Measurements from ENCODE around the gene HDDC3. TPM values are rescaled to one million over a fixed set of nuclear protein-coding genes. Genes with fewer than 3 reads are reported as not detected.
"Not testable (repeated sequence)": the region's sequence is repeated elsewhere in the genome, so short reads cannot be mapped to it uniquely, and the experiment has no call there.

Gene HDDC3
- total RNA-seq, 1 donor from 2014 or later = 12.7 TPM

DNA sequence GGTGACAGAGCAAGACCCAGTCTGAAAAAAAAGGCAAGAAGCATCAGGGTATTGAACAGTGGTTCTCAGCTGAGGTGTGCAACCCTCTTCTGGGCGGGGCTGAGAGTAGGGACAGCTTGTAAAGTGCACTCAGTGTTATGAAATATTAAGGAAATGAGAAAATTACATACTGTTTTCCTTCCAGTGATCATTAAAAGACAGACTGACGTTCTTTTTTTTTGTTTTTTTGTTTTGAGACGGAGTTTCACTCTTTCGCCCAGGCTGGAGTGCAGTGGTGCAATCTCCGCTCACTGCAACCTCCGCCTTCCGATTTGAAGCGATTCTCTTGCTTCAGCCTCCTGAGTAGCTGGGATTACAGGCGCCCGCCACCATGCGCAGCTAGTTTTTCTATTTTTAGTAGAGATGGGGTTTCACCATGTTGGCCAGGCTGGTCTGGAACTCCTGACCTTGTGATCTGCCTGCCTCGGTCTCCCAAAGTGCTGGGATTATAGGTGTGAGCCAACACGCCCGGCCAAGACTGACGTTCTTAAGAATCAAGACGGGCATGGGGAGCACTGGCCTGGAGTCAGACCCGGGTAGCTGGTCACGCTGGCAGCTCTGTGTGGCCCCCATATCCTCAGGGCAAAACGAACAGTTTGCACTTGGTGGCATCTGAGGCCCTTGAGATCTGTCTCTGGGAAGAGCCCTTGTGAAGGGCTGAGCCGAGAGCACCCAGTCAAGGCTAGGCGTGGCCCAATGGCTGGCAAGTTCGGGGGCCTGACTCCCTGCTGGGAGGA, 17.9 kb downstream of the HDDC3 start:
- intact Hi-C loops (cut with DNase I) = no loop called here

DNA sequence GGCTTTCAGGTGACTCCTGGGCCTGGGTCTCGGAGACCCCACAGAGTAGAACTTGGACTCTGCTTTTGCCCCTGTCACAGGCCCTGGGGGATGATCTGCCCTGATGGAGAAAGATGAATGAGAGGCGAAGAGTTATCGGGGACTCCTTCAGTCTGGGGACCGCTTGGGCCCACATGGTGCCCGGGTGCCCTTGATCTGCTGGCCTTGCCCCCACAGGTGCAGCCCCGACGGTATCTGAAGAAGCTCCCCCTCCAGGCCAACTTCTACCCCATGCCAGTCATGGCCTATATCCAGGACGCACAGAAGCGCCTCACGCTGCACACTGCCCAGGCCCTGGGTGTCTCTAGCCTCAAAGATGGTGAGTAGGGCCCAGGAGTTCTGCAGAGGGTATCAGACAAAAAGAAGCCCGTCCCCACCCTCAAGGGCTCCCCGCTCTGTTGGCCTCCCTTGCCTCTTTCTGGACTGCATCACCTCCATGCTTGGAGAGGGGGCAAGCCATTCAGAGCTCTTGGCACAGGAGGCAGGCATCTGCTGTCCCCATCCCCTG, 18.9 kb downstream of the HDDC3 start:
- intact Hi-C loops (cut with DNase I) = no loop called here

More for the DNA sequence above, 17.9 kb downstream of the HDDC3 start:
- no peak for ATAC-seq
- no peak for DNase-seq (ENCODE audit: low spot score)

DNA sequence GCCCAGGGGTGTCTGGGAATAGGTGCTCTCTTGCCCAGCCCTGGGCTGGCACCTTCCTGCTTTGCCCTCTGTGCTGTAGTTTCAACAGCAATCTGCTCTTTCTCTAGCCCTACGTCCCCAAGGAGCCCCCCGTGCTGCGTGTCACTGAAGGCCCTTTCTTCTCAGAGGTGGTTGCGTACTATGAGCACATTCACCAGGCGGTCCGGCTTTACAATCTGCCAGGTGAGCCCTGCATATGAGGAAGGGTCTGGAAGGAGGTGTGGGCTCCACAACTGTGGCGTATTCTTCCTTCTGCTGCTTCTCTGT, 19.6 kb downstream of the HDDC3 start:
- ATAC-seq (no peak), DNase-seq (ENCODE audit: low spot score) (no peak)
- intact Hi-C loops (cut with DNase I) = no loop called here

More for the DNA sequence above, 18.9 kb downstream of the HDDC3 start:
- ATAC-seq = no peak
- DNase-seq (ENCODE audit: low spot score) = no peak

DNA sequence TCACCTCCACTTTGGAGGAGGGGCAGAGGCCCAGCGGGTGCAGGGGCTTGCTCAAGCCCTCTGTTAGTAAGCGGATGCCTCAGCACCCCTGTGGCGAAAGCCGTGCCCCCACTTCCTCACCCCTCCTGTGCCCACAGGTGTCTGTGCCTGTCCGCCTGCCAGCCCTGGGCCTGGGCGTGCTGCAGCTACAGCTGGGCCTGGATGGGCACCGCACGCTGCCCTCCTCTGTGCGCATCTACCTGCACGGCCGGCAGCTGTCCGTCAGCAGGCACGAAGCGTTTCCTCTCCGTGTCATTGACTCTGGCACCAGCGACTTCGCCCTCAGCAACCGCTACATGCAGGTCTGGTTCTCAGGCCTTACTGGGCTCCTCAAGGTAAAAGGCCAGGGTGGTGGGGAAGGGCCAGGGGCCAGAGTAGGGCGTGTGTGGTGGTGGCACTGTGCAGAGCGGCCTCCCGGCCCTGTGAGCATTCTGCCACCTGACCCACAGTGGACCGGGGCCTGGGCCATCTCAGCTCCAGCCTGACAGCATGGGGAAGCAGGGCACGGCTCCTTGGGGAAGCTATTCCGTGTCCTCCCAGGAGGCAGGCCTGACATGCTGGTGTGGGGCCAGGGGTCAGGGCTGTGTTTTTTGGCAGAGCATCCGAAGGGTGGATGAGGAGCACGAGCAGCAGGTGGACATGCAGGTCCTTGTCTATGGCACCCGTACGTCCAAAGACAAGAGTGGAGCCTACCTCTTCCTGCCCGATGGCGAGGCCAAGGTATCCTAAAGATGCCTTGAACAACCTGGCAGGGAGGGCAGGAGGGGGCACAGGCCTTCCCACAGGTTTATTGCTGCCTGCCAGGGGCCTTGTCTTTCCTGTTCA, 20.2 kb downstream of the HDDC3 start:
- DNase-seq (ENCODE audit: low spot score) (peak; percentile 50), ATAC-seq (no peak)
- intact Hi-C loops (cut with DNase I) = no loop called here

DNA sequence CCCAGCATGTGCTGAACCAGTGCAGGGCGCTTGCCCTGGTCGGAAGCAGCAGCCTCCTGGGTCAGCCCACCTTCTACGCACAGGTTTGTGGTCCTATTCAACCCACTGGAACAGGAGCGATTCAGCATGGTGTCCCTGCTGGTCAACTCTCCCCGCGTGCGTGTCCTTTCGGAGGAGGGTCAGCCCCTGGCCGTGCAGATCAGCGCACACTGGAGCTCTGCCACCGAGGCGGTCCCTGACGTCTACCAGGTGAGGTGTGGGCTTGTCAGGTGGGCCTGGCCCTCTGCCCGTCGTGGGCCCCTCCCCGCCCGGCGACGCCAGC, 21.1 kb downstream of the HDDC3 start:
- no peak for ATAC-seq
- peak; percentile 60 for DNase-seq (ENCODE audit: low spot score)
- intact Hi-C loops (cut with DNase I) = no loop called here

DNA sequence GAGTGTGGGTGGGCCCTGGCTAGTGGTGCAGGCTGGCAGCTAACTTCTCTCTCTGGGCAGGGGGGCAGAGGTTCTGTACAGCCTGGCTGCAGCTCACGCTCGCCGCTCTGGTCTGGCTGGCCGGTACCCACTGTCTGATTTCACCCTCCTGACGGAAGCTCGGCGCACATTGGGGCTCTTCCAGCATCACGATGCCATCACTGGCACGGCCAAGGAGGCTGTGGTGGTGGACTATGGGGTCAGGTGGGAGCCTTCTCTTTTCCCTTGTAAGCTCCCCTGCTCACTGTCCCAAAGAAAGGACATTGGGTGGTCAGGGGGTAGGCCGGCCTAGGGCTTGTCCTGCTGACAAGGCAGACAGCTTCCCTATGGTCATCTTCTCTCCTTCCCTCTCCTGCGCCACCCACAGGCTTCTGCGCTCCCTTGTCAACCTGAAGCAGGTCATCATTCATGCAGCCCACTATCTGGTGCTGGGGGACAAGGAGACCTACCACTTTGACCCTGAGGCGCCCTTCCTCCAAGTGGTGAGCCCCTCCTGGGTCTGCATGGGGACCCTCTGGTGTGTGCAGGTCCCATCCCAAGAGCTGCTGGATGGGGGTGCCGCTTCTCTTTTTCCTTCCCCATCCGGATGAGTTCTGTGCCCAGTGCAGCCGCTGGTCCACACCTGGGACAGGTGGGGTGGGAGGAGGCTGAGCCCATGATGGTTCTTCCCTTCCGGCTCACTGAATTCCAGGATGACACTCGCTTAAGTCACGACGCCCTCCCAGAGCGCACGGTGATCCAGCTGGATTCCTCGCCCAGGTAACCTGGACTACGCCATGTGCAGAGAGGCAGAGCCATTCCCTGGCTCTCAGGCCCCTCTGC, 21.7 kb downstream of the HDDC3 start:
- no peak for ATAC-seq
- intact Hi-C loops (cut with DNase I) = no loop called here
- peak; percentile 50 for DNase-seq (ENCODE audit: low spot score)

DNA sequence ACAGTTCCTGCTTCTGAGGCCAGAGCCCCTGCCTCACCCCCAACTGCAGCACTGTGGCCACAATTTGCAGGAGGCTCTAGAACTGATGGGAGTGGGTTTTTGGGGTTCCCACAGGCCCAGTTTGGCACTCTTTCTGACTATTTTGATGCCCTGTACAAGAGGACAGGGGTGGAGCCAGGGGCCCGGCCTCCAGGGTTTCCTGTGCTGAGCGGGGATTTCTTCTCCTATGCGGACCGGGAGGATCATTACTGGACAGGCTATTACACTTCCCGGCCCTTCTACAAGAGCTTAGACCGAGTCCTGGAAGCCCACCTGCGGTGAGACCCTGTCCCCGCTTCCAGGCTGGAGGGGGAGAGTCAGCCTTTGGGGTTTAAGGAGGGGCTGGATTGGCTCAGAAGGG, 22.4 kb downstream of the HDDC3 start:
- DNase-seq (ENCODE audit: low spot score) = no peak
- intact Hi-C loops (cut with DNase I) = no loop called here
- ATAC-seq = no peak

DNA sequence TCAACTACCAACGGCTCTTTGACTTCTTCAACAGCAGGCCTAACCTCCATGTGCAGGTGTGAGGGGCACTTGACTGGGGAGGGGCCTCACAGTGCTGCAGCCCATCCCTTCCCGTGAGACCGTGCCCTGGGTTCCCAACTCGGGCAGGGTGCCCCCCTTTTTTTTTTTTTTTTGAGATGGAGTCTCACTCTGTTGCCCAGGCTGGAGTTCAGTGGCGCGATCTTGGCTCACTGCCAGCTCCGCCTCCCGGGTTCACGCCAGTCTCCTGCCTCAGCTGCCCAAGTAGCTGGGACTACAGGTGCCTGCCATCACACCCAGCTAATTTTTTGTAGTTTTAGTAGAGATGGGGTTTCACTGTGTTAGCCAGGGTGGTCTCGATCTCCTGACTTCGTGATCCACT, 22.9 kb downstream of the HDDC3 start:
- peak; percentile 55 for DNase-seq (ENCODE audit: low spot score)
- intact Hi-C loops (cut with DNase I); ATAC-seq: not testable (repeated sequence)

DNA sequence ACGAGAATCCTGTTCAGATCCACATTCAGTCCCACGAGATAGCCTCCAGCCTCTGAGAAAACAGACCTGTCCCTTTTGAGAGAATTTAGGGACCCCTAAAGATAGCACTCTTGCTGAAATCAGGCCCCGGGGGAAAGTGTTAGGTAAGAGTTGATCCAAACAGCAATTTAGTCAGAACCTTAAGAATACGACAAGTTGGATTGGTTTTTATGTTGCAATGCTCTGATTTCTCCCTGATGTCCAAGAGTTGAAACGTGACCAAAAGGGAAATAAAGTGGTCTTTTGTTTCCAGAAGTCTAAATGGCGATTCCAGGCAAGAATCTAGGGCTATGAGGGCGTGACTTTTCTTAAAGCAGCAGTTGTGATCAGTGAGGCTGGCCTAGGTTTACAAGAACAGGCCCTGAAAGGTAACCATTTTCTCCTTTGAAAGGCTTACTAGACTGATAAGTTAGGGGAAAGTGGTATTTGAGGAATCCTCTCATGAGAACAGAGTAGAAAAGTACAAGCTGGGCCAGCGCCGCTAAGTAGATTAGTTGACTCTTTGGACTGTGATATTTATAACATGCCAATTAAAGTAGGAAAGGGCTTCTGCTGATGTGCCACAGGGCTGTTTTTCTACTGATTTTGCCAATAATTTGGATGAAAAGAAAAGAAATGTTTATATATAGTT, 24.4 kb downstream of the HDDC3 start:
- intact Hi-C loops (cut with DNase I) = no loop called here
- ATAC-seq (peak; percentile 74), DNase-seq (ENCODE audit: low spot score) (no peak)

DNA sequence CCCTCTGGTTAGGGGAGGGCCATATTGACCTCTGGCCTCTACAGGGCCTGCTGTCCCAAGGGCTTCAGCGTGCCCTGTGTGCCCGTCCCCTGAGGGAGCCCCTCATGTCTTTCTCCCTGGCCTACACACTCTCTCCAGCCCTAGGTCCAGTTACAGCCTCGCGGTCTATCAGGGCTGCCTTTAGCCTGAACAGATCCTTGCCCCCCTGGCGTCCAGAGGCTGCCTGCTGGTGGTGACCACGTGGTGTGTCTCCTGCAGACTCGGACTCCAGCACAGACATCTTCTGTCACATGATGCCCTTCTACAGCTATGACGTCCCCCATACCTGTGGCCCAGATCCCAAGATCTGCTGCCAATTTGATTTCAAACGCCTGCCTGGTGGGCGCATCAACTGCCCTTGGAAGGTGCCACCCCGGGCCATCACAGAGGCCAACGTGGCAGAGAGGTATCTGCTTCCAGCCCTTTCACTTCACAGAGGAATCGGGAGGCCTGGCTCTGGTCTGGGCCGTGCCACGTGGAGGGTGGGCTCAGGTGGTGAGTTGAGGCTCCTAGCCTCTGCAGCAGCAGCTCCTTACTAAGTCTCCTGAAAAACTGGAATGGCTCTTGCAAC, 25.2 kb downstream of the HDDC3 start:
- intact Hi-C loops (cut with DNase I) = no loop called here
- ATAC-seq (peak; percentile 2), DNase-seq (ENCODE audit: low spot score) (no peak)

DNA sequence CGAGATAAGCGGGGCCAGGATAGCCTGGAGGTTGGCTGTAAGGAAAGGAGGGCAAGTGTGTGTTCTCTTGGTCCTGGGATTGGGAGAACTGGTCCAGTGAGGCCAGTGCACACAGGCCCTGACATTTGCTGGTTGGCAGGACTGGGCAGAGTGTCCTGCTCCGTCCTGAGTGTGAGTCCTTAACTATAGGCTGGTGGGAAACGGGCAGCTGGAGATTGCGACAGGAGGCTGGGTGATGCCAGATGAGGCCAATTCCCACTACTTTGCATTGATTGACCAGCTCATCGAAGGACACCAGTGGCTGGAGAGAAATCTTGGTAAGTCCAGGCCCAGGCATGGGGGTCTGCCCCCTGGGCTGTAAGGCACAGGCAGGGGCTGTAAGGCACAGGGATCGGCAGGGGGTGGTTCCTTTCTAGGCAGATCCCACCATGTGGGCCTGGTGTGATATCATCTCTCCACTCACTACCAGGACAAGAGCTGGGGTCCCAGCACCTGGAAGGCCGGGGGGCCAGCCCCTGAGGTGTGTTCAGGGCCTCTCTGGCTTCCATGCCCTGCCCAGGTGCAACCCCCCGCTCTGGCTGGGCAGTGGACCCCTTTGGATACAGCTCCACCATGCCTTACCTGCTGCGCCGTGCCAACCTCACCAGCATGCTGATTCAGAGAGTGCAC, 26.0 kb downstream of the HDDC3 start:
- no peak for DNase-seq (ENCODE audit: low spot score)
- no peak for ATAC-seq
- intact Hi-C loops (cut with DNase I) = no loop called here

DNA sequence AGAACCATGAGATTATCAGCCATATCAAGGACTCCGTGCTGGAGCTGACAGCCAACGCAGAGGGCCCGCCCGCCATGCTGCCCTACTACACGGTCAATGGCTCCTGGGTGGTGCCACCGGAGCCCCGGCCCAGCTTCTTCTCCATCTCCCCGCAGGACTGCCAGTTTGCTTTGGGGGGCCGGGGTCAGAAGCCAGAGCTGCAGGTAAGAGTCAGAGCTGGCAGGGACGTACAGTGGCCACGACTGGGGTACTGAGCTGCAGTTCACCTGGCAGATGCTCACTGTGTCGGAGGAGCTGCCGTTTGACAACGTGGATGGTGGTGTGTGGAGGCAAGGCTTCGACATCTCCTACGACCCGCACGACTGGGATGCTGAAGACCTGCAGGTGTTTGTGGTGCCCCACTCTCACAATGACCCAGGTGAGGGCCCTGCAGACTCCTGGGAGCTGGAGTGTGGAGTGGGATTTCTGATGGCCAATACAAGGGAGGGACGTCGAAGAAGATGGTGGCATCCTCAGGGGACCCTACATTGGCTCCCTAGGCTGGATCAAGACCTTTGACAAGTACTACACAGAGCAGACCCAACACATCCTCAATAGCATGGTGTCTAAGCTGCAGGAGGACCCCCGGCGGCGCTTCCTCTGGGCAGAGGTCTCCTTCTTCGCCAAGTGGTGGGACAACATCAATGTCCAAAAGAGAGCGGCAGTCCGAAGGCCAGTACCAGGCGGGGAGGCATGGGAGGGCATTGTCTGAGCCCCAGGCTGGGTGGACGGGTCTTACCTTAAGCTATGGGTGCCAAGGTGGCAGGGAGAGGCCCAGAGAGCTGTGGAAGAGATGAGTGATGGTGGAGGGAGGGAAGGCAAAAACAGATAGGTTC, 26.8 kb downstream of the HDDC3 start:
- no peak for ATAC-seq
- DNase-seq (ENCODE audit: low spot score) = no peak
- intact Hi-C loops (cut with DNase I) = no loop called here

DNA sequence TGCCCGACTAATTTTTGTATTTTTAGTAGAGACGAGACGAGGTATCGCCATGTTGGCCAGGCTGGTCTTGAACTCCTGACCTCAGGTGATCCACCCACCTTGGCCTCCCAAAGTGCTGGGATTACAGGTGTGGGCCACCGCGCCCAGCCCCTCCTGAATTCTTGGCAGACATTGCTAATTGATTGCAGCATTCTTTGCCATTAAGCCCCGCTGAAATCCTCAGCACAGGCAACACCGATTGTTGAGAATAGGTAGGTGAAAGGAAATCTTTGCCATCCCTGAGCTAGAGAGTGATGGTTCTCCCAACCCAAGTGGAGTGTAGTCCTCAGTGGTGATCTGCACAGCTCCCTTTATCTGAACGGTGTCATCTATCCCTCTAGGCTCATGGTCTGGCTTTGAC, 27.6 kb downstream of the HDDC3 start:
- no peak for DNase-seq (ENCODE audit: low spot score)
- intact Hi-C loops (cut with DNase I) = no loop called here
- no peak for ATAC-seq

DNA sequence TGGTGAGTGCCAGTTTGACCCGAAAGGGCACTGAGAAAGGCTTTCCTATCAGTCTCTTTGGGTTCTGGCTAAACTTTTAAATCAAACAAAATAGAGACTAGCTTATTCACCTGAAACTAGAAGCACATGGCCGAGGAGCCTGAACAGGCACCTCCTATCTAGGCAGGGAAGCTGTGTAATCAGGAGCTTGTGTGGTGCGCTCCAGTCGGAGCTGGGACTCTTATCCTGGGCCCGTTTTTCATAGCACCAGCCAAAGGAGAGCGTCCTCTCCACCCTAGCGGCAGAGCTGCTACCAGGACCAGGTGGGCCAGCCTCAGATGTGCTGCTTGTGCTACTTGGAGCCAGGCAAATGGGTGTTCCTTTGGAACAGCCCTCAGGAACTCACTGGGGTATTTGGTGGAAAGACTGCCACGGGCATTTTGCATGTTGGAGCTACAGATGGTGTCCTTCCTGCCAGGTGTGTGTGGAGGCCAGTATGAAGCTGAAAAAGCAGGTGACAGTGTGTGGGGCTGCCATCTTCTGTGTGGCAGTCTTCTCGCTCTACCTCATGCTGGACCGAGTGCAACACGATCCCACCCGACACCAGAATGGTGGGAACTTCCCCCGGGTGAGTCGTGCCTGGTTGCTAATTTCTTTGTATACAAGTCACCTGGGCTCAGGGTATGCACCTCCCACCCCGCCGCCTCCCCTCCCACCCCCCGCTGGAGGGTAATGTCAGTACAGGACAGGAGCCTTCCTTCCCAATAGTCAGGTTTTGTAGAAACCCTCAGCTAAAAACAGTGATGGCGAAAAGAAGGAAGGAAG, 28.4 kb downstream of the HDDC3 start:
- intact Hi-C loops (cut with DNase I) = loop anchor here (2.0 kb wide), 1 partner anchor 31 kb away; the partner anchor contains the start of gene UNC45A
- DNase-seq (ENCODE audit: low spot score) = peak; percentile 54

DNA sequence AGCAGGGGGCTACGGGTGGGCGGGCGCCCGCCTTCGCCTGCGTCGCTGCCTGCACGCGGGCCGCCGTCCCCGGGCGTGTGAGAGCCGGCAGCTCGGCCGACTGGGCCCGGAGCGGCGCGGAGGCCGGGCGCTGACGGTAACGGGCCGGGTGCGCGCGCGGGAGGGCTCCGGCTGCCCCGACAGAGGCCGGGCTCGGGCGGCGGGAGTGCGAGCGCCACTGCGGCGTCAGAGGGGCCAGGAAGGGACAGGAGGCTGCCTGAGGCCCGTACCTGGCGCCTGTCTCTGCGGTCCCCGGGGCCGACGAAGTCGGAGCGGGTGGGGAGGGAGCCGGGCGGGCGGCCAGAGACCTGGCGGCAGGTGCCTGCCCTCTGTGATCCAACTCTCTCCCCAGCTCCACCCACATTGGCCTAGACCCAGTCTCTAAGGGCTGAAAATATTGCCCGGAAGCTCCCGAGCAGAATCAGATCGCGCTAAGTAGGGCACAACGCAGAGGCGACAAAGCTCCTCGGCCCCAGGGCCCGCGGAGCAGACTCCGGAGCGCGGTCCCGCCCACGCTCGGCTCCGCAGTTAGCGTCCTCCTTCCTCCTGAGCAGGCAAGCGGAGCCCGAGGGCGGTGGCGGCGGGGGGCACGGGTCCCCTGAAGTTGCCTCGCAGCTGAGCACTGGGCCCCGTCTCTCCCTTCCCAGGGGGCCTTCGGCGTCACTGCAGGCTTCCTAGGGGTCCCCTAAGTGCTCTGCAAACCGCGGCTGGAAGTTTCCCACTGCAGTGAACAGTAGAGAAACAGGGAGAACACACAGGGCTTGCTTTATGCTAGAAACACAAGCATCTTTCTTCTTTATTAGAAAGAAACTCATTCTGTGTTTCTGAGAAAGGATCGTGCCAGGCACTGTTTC, 29.3 kb downstream of the HDDC3 start, which contains the start of gene MAN2A2:
Gene MAN2A2, plus strand, starts transcription at position 463 of the 893 bp plus-strand sequence. CDS start 906 bp downstream, outside the sequence.
- ATAC-seq (peak; percentile 50), DNase-seq (ENCODE audit: low spot score) (peak; percentile 83)
- intact Hi-C loops (cut with DNase I) = loop anchor here (2.0 kb wide), 1 partner anchor 32 kb away; the partner anchor contains the start of gene UNC45A

More for the DNA sequence above, 28.4 kb downstream of the HDDC3 start:
- no peak for ATAC-seq

Data from sciatic nerve (tissue), 2 donors.